GM19397 (cell line): ENCODE results near the gene WDR45B.

Experiments
- ATAC-seq: cut with Tn5 transposase; IDR thresholded peaks from one replicate; pipeline ENCODE4 v1.9.1; 2021; ENCODE audit warnings: mild to moderate bottlenecking, moderate library complexity; ENCODE audit not compliant: unreplicated experiment

Gene WDR45B

DNA sequence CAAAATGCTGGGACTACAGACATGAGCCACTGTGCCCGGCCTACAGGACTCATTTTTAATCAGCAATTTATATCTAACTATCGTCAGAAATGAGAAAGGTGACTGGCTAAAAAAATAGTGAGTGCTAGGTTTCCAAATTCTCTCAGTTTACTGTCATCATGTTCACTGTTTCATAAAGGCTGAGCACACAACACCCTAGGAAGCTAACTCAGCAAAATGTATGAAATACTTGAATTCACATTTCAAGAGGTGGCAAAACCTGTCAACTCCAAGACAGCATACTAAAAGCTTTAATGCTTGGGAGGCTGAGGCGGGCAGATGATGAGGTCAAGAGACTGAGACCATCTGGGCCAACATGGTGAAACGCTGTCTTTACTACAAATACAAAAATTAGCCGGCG, 16.7 kb downstream of the WDR45B start:
- ATAC-seq = no peak

DNA sequence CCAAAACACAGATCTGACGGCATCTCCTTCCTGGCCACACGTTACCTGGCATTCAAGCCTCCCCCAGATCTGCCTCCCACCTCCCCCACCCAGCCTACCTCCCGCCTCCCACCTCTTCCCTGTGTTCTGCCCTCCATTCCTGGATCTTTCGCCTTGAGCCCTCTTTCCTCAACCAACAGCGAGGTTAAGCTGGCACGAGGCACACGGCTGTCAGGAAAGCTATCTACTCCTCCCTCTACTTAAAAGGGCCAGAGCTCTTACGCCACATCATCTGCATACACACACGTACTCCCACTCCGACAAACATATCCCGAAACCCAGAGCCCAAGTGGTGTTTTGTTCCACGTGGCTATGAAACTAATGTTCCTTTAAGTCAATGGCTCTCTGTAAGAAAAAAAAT, 18.0 kb downstream of the WDR45B start:
- ATAC-seq = no peak

DNA sequence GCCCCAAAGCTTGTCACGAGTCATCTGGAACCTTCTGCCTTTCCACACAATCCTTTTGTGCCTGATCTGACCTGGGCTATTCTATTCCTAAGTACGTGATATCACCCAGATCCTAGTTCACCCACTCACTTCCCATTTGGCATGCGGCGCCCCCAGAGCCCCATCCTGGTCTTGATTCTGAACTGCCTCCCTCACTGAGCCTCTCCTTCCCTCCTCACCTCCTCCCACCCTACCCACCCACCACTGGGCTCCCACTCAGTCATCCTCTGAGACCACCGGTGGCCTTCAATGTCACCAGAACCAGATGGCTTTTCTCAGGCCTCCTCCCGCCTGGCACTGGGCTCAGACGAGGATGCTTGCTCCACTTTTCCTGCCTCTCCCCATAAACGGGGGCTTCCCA, 18.5 kb downstream of the WDR45B start:
- no peak for ATAC-seq

DNA sequence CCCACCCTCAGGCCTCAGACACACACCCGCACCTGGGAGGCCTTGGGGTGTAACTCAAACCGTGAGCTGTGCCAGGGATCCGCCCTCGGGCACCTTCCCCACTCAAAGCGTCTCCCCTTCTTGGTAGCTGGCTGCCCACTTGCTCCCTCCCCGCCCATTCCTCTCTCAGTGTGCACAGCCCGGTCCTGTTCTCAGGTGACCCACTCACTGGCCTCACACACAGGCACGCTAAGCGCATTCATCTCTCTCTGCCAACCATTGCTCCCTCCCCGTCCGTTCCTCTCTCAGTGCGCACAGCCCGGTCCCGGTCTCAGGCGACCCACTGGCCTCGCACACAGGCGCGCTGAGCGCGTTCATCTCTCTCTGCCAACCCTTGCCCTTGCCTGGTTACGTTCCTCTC, 20.8 kb downstream of the WDR45B start:
- ATAC-seq = no peak

DNA sequence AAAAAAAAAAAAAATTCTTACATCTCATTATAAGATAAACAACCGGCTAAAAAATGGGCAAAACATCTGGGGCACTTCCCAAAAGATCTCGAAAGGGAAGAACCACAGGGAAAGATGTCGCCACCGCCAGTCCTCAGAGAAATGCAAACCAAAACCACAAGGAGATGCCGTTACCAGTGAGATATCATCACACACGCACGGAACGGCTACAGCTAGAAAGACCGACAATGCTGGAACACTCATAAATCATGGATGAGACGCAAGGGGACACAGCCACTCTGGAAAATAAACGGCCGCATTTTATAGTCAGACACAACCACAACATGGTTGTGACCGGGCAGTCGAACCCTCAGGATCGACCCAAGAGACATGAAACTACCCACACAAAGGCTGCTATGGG, 24.5 kb downstream of the WDR45B start:
- no peak for ATAC-seq

DNA sequence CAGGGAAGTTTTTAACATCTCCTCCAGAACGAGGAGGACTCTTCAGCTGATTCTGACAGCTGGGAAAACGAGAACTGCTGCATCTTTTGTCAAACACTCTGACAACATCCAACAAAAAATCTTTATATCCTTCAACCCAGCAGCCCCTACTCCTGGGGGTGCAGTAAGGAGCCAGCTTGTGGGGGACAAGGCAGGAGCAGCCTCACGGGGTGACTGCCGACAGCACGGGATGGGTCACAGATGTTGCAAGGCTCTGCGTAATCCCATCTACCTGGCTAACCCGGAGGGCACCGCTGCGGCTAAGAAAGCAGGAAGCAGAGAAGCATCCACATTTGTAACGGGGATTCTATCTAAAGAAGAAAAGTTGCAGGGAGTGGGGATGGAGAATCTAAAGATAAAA, 28.6 kb downstream of the WDR45B start:
- ATAC-seq = no peak

DNA sequence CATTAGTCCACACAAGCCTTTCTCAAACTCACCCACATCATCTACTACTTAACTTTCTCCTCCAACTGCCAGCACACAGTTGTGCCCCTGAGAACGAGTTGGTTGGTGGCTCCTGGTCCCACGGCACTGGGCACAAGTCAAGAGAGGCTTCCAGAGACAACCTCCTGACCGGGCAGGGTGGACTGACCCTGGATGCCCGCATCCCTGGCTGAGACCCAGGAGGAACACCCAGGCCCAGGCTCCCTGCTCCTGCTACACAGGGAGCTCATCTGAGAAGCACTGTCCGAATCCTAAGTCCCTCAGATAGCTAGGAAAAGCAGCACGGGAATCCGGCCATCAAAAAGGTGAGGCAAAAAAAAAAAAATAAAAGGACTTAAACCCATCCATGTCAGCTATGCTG, 29.0 kb downstream of the WDR45B start:
- no peak for ATAC-seq

DNA sequence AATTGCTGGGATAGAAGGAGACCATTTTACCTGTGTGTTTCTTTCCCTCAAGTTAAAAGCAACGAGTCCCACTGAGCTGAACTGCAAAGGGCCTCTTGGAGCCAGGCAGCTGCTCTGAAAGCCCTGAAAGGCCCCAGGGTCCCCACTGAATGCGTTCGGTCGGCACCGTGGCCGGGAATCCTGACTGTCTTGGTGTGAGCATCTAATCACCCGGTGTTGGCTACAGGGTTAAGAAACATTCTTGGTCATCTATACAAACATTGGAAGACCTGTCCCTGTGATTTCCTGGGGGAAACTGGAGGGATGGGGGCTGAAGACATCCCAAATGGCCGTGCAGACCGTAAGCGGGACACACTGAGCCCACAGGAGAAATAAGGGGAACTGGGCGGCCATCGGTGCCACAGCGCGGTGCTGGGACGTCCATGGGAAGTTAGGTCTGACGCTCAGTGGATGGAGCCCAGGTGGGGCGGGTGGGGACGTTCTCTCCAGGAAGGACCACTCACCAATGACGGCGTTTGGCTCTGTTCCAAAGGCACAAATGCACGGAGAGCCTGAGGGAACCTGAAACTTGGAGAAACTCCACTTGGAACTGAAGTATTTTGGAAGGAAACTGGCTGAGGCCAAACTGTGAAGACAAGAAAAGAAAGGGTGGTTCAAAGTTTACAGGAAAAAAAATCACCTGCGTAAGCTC, 32.1 kb downstream of the WDR45B start:
- no peak for ATAC-seq

DNA sequence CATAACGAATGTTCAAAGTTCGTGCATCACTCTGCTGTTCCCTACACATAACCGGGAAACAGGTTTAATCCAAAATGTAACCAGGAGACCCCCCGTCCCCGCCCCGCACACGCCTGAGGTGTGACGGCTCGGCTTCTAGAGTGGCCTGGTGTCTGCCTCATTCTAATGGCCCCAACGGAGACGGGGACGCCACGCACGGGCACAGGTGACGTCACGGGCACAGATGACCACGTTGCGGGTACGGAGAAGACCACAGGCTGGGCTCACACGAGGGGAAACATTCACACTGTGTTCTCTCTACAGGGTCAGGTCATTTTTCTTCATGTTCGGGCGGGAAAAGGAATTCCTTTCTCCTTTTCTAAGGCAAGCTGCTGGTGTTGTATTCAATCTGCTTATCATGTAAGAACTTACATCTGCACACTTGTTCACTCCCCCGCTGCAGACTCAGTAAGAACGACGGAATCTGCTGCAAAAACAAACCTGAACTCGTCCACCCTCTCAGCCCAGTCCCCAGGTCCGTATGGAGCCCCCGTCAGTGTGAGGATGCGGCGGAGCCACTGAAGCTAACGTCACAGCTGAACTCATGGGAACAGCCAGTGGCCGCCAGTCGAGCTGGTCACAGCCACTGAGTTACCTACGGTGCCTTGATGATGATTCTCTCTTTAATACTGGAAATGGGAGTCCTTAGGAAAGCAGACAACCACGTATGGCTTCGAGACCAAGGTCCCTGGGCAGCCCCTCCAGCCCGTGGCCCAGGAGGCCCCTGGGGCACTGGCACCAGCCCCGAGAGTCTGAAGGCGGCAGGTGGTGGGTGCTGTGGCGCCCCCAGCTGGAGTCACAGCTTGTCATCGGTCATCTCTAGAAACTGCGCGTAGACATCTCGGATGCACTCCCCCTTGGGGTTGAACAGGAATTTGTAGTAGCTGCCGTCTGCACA, 32.9 kb downstream of the WDR45B start:
- no peak for ATAC-seq

DNA sequence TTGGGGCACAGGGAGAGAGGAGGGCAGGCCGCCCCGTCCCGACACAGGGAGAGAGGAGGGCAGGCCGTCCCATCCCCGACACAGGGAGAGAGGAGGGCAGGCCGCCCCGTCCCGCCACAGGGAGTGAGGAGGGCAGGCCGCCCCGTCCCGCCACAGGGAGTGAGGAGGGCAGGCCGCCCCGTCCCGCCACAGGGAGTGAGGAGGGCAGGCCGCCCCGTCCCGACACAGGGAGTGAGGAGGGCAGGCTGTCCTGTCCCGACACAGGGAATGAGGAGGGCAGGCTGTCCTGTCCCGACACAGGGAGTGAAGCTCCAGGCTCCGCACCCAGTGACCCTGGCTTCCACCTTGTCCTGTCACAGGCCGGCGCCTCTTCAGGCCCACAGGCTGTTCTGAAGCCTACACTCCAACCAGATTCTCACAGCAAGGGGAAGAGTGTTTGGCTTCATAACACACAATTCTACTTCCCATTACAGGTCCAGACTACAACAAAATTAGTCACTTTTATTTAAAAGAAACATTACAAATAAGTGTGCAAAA, 34.1 kb downstream of the WDR45B start:
- ATAC-seq = no peak

DNA sequence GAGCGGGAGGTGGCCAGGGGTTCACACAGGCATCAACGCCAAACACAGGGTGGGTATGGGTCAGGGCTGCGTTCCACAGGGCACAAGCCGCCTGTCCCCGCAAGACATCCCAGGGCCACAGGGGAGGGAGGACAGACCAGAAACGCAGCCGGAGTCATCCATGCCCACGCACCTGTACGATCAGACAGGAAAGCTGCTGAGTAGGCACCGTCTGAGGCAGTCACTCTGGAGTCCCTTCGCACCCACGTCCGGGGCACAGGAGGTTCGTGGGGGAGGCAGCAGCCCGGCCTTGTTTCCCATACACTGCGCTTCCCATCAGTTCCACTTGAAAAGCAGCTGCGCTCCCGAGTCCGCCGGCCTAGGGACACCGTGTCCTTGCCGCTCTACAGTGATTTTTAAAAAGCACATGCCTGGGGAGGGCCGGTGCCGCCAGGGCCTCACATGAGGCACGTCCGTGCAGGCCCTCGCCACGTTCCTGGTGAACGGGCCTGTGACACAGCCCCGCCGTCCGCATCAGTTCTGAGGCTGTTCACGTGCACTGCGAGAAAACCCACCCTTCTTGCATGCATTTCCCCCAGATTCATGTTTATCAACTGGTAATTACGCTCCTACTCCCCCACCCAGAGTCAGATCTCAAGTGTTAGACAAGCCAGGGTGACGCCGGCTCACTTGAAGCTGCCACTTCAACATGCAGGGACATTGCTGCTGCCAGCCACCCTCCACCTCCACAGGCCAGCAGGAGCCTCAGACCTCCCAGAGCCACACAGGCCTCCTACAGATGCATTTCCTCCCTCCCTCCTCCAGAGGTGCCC, 34.8 kb downstream of the WDR45B start:
- ATAC-seq = no peak

DNA sequence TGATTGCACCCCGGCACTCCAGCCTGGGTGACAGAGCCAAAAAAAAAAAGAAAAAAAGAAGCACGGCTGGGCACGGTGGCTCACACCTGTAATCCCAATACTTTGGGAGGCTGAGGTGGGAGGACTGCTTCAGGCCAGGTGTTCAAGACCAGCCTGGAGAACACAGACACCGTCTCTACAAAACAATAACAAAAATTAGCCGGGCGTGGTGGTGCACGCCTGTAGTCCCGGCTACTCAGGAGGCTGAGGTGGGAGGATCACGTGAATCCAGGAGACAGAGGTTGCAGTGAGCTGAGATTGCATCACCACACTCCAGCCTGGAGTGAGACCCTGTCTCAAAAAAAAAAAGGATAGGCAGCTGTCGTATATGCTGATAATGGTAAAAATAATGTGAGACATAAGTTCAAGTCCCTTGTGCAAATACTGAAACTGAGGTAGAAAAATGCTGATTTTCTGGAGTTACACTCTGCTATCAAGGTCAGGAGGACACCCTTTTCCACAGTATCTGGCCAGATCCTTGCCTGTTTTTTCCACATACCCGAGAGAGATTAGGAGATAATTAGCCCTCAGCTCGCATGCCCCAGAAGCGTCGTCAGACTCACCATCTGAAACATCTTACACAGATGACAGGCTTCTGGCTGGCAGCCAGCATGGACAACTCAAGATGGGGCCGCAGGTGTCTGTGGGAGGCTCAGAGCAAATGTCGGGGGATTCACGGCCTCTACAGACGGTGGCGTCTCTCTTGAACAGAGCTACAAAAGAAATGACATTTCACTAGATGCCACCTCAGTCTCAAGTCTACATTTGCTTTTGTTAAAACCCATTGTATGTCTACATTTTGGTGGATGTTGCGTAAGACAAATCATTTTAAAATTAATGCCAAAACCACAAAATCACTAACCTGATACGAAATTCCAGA, 36.8 kb downstream of the WDR45B start:
- ATAC-seq = no peak

DNA sequence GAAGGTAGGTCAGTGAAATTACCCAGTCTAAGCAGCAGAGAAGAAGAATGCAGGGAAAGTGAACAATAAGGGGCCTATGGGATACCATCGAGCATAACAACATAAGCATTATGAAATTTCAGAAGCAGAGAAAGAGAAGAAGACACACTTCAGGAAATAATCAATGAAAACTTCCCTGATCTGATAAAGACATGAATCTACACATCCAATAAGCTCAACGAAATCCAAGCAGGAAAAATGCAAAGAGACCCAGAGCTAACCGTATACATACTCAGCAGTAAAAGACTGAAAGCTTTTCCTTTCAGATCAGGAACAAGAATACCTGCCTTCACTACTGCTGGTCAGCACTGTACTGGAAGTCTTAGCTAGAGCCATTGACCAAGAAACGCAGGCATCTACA, 38.6 kb downstream of the WDR45B start:
- no peak for ATAC-seq

DNA sequence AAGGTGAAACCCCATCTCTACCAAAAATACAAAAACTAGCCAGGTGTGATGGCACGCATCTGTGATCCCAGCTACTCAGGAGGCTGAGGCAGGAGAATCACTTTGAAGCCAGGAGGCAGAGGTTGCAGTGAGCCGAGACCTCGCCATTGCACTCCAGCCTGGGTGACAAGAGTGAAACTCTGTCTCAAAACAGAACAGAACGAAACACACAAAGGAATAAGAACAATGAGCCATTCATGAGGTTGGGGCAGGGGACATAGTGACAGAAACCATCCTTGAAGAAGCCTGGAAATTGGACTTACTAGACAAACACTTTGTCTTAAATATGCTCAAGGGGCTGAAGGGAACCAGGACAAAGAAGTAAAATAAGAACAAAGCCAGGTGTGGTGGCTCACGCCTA, 39.4 kb downstream of the WDR45B start:
- no peak for ATAC-seq

DNA sequence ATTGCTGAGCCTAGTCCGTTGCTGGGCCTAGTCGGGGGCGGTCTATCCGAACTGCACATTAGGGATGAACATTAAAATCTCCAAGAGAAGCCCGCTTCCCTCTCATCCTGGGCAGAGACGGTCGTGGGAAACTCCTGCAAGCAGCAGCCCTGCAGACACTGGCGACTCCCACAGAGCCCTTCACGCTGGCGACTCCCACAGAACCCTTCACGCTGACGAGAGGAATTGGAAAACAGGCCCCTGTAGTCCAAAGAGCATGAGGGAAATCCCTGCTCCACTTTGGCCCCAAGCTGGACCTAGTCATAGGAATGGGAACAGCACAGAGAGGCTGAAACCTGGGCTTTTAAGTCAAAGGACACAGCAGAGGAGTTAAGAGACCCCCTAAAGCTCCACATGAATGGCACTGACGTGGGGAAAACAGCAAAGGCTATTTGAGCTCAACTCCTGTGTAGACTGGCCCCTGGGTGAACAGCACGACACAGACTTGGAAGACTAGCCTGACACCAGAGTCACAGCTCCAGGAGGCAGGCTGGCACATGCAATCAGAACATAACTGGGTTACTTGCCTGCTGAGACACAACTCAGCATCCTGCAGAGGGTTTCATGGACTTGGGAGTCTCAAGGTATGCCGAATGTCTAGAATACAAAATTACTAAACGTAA, 42.2 kb downstream of the WDR45B start:
- no peak for ATAC-seq

DNA sequence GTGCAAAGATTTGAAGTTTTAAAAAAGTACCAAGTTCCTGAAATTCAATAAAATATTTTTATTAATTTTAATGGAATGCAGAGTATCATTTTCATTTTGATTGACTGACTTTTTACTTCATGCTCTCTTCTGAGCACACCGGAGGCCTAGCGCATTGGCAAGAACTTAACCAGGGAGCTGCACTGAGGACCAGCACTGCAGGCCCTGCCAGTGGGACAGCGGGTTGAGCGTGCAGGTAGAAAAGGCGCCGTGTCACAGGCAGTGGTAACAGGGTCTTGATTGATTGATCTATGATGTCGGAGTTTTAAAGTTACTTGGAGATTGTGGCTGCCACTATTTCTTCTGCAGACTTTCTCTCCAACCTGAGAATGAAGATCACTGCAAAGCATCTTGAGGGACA, 43.7 kb downstream of the WDR45B start:
- no peak for ATAC-seq

DNA sequence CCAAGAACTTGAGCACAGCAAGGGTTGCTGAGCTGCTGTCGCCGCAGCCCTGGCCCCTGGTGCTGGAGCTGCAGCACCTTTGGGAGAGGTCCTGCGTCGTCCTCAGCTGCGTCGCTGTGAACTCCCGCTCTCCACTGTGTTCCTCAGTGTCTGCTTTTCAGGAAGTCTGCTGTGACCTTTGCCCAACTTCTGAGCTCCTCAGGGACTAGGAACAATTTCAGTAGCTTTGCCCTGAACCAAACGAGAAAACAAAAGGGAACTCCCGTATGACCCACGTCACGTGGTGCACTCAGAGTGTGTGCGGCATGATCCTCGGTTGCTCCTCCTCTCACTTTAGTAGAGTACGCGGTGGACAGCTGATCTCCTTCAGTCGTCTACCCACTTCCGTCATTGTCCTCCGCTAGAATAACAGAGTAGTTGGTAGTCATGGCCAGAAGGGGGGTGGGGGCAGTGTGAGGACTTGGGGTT, 44.2 kb downstream of the WDR45B start:
- no peak for ATAC-seq

DNA sequence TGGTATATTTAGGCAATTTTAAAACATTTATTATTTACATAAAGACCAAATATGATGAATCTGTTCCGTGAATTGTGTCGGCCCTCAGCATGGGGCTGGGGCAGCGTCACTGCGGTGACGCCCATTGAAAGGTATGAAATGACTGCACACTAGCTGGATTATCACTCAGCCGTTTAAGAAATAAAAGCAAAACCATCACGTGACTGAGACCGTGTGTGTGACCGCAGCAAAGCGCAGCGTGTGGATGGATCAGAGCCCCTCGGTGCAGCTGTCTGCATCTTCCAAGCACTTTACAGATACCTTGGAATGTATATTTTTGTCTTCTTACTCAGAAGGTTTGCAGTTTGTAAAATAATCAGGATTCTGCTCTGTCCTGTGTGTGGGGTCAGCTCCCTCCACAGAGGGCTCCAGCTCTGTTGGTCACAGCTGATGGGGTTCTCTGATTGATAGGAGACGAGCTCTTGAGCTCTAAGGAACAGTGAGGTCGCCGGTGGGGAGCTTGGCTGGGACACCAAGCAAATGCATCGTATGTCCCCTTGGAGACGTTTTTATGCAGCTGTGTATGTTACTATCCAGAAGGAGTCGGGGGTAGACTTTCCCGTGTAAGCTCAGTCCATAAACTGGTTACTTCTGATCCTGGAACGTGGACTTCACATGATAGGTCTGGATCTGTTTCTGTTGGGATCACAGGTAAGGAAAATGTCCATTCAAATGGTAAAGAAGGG, 45.1 kb downstream of the WDR45B start:
- ATAC-seq = no peak

DNA sequence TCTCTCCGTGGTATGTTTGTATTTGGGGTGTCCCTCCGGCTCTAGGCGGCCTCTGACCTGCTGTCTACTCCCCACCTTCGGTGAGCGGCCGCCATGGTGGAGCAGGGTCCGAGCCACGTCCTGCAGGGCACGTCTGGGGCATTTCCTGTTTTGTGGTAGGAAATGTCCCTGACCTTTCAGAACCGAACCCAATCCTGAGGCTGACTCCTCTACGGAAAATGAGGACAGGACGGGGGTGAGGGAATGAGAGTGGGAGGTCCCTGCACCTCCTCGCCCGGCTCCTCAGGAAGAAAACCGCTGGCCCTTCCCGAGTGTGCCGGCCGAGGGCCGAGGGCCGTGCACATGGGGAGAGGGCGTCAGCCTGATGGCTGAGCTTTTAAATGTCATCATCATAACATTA, 45.8 kb downstream of the WDR45B start:
- no peak for ATAC-seq
